ENCODE results near the gene HDAC4. TPM values are rescaled to one million over a fixed set of nuclear protein-coding genes. Genes with fewer than 3 reads are reported as not detected.

The HDAC4 gene
- total RNA-seq, 1 donor from 2014 or later = 11.8 TPM

- TF ChIP-seq EZH2 (IDR thresholded peaks at IDR 0.05; ENCODE audit: insufficient read depth, low read length) = no peak
- no peak for TF ChIP-seq CTCF (IDR thresholded peaks at IDR 0.05; ENCODE audit: insufficient read depth, low read depth, low read length)
- no peak overlapping the region for H3K4me3 ChIP-seq (ENCODE audit: insufficient read depth, low read depth, low read length)
- no peak overlapping the region for H3K27ac Mint-ChIP-seq (ENCODE audit: unreplicated experiment)
- H3K4me1 ChIP-seq (ENCODE audit: insufficient read depth, low read length) = no peaks in the 10 kb centered on the region
- H2AFZ ChIP-seq (ENCODE audit: low read depth, low read length) = no peak overlapping the region
- no peaks in the 10 kb centered on the region for H3K79me2 ChIP-seq (ENCODE audit: insufficient read depth, low read length)
- no peaks in the 10 kb centered on the region for H3K9me3 Mint-ChIP-seq (ENCODE audit: unreplicated experiment)
- H3K36me3 ChIP-seq (ENCODE audit: insufficient read depth, low read length) = no peaks in the 10 kb centered on the region
- H3K27me3 Mint-ChIP-seq (ENCODE audit: low read depth, unreplicated experiment) = no peaks in the 10 kb centered on the region
- no peak overlapping the region for H3K27ac ChIP-seq (ENCODE audit: low read depth, low read length)
- FAIRE-seq = no peak
- no peak for DNase-seq (ENCODE audit: low read depth)
- H3K9ac ChIP-seq (ENCODE audit: low read length) = no peak overlapping the region
- H3K4me1 Mint-ChIP-seq (ENCODE audit: low read depth, unreplicated experiment) = no peaks in the 10 kb centered on the region
- H3K9me3 ChIP-seq (ENCODE audit: insufficient read depth, low read depth, low read length) = no peaks in the 10 kb centered on the region
- no peaks in the 10 kb centered on the region for H4K20me1 ChIP-seq (ENCODE audit: insufficient read depth, low read length)
- H3K36me3 Mint-ChIP-seq (ENCODE audit: low read depth, unreplicated experiment) = peaks cover 6% of the 10 kb centered on the region
- no peak overlapping the region for H3K4me3 Mint-ChIP-seq (ENCODE audit: unreplicated experiment)
- H3K27me3 ChIP-seq (ENCODE audit: insufficient read depth, low read length) = no peaks in the 10 kb centered on the region
- H3K4me2 ChIP-seq (ENCODE audit: low read length) = no peak overlapping the region
Observed at GRCh38 chr2:239158641-239159475, 242.0 kb downstream of the HDAC4 start.

- no peak overlapping the region for H3K27ac ChIP-seq (ENCODE audit: low read depth, low read length)
- DNase-seq (ENCODE audit: low read depth) (no peak), FAIRE-seq (no peak)
- H3K4me2 ChIP-seq (ENCODE audit: low read length) = no peak overlapping the region
- H3K27ac Mint-ChIP-seq (ENCODE audit: unreplicated experiment) = no peak overlapping the region
- no peaks in the 10 kb centered on the region for H3K36me3 ChIP-seq (ENCODE audit: insufficient read depth, low read length)
- H3K9me3 ChIP-seq (ENCODE audit: insufficient read depth, low read depth, low read length) = no peaks in the 10 kb centered on the region
- H2AFZ ChIP-seq (ENCODE audit: low read depth, low read length) = no peak overlapping the region
- no peaks in the 10 kb centered on the region for H3K27me3 ChIP-seq (ENCODE audit: insufficient read depth, low read length)
- H3K27me3 Mint-ChIP-seq (ENCODE audit: low read depth, unreplicated experiment) = peaks cover under 1% of the 10 kb centered on the region
- no peaks in the 10 kb centered on the region for H3K4me1 ChIP-seq (ENCODE audit: insufficient read depth, low read length)
- no peaks in the 10 kb centered on the region for H3K79me2 ChIP-seq (ENCODE audit: insufficient read depth, low read length)
- no peaks in the 10 kb centered on the region for H3K4me1 Mint-ChIP-seq (ENCODE audit: low read depth, unreplicated experiment)
- H3K36me3 Mint-ChIP-seq (ENCODE audit: low read depth, unreplicated experiment) = peaks cover 9% of the 10 kb centered on the region
- H3K4me3 Mint-ChIP-seq (ENCODE audit: unreplicated experiment) = no peak overlapping the region
- H4K20me1 ChIP-seq (ENCODE audit: insufficient read depth, low read length) = no peaks in the 10 kb centered on the region
- H3K4me3 ChIP-seq (ENCODE audit: insufficient read depth, low read depth, low read length) = no peak overlapping the region
- no peak overlapping the region for H3K9ac ChIP-seq (ENCODE audit: low read length)
- no peaks in the 10 kb centered on the region for H3K9me3 Mint-ChIP-seq (ENCODE audit: unreplicated experiment)
- TF ChIP-seq EZH2 (IDR thresholded peaks at IDR 0.05; ENCODE audit: insufficient read depth, low read length) = no peak
- TF ChIP-seq CTCF (IDR thresholded peaks at IDR 0.05; ENCODE audit: insufficient read depth, low read depth, low read length) = no peak
Observed at GRCh38 chr2:239157771-239158170, 243.0 kb downstream of the HDAC4 start.

- Mint-ChIP-seq H3K4me3 (ENCODE audit: unreplicated experiment) (no peak overlapping the region), H3K27ac (ENCODE audit: unreplicated experiment) (no peak overlapping the region), H3K27me3 (ENCODE audit: low read depth, unreplicated experiment) (peaks cover 2% of the 10 kb centered on the region), H3K4me1 (ENCODE audit: low read depth, unreplicated experiment) (no peaks in the 10 kb centered on the region), H3K9me3 (ENCODE audit: unreplicated experiment) (no peaks in the 10 kb centered on the region), H3K36me3 (ENCODE audit: low read depth, unreplicated experiment) (peaks cover 10% of the 10 kb centered on the region)
- Histone ChIP-seq H3K27ac (ENCODE audit: low read depth, low read length) (no peak overlapping the region), H3K4me1 (ENCODE audit: insufficient read depth, low read length) (no peaks in the 10 kb centered on the region), H3K36me3 (ENCODE audit: insufficient read depth, low read length) (no peaks in the 10 kb centered on the region), H3K9me3 (ENCODE audit: insufficient read depth, low read depth, low read length) (no peaks in the 10 kb centered on the region), H3K4me2 (ENCODE audit: low read length) (no peak overlapping the region), H2AFZ (ENCODE audit: low read depth, low read length) (no peak overlapping the region), H3K27me3 (ENCODE audit: insufficient read depth, low read length) (no peaks in the 10 kb centered on the region), H3K4me3 (ENCODE audit: insufficient read depth, low read depth, low read length) (no peak overlapping the region), H4K20me1 (ENCODE audit: insufficient read depth, low read length) (no peaks in the 10 kb centered on the region), H3K79me2 (ENCODE audit: insufficient read depth, low read length) (no peaks in the 10 kb centered on the region), H3K9ac (ENCODE audit: low read length) (no peak overlapping the region)
- TF ChIP-seq EZH2 (IDR thresholded peaks at IDR 0.05; ENCODE audit: insufficient read depth, low read length) (no peak), CTCF (IDR thresholded peaks at IDR 0.05; ENCODE audit: insufficient read depth, low read depth, low read length) (no peak)
- no peak for DNase-seq (ENCODE audit: low read depth)
- no peak for FAIRE-seq
Observed at GRCh38 chr2:239157269-239157668, 243.6 kb downstream of the HDAC4 start.
